ENCODE results near the gene NKX1-2.
"Not testable (repeated sequence)": the region's sequence is repeated elsewhere in the genome, so short reads cannot be mapped to it uniquely, and the experiment has no call there.

NKX1-2 gene

DNA sequence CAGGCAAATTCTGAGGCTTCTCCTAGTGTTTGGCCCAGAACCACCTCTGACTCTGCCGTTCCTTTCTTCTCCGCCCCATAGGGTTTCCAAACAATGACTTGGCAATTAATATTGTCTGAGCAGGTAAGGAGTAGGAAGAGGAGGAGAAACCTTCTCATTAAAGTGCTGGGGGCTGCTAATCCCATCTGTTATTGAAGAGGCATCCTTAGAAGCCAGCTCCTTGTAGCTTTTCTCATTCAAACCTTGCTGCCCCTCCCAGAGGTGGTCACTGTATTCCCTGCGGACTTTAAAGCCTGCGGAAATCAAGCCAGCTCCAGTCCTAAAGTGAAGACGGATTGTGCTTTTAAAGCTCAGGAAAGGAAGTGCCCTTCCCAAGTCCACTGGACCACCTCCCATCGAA, 1.4 kb upstream of the NKX1-2 start:
- TF ChIP-seq, protein P1, sequence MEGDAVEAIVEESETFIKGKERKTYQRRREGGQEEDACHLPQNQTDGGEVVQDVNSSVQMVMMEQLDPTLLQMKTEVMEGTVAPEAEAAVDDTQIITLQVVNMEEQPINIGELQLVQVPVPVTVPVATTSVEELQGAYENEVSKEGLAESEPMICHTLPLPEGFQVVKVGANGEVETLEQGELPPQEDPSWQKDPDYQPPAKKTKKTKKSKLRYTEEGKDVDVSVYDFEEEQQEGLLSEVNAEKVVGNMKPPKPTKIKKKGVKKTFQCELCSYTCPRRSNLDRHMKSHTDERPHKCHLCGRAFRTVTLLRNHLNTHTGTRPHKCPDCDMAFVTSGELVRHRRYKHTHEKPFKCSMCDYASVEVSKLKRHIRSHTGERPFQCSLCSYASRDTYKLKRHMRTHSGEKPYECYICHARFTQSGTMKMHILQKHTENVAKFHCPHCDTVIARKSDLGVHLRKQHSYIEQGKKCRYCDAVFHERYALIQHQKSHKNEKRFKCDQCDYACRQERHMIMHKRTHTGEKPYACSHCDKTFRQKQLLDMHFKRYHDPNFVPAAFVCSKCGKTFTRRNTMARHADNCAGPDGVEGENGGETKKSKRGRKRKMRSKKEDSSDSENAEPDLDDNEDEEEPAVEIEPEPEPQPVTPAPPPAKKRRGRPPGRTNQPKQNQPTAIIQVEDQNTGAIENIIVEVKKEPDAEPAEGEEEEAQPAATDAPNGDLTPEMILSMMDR (conservative IDR thresholded peaks at IDR 0.05; ENCODE audit: low read length): no peak
- no peak for DNase-seq (ENCODE audit: low read depth)
- no peak overlapping the region for H3K4me3 ChIP-seq (ENCODE audit: low read length)

- TF ChIP-seq, protein P1 (conservative IDR thresholded peaks at IDR 0.05; ENCODE audit: low read length): no peak
- DNase-seq (ENCODE audit: low read depth): no peak
- no peak overlapping the region for H3K4me3 ChIP-seq (ENCODE audit: low read length)
These were observed 885 bp upstream of the NKX1-2 start for GRCh38 chr10:124450783-124451057.

GRCh38 chr10:124449170-124450011, 444 bp downstream of the NKX1-2 start:
- no peak overlapping the region for H3K4me3 ChIP-seq (ENCODE audit: low read length)
- TF ChIP-seq, protein P1 (conservative IDR thresholded peaks at IDR 0.05; ENCODE audit: low read length): no peak
- no peak for DNase-seq (ENCODE audit: low read depth)

- no peak overlapping the region for H3K4me3 ChIP-seq (ENCODE audit: low read length)
- DNase-seq (ENCODE audit: low read depth): no peak
- TF ChIP-seq, protein P1 (conservative IDR thresholded peaks at IDR 0.05; ENCODE audit: low read length): no peak
These were observed 1.1 kb downstream of the NKX1-2 start for GRCh38 chr10:124448696-124449169.

- TF ChIP-seq, protein P1 (conservative IDR thresholded peaks at IDR 0.05; ENCODE audit: low read length): no peak
- H3K4me3 ChIP-seq (ENCODE audit: low read length): no peak overlapping the region
- DNase-seq (ENCODE audit: low read depth): no peak
These were observed 1.9 kb downstream of the NKX1-2 start for GRCh38 chr10:124447751-124448466.

GRCh38 chr10:124446830-124447750, 2.7 kb downstream of the NKX1-2 start:
- no peak overlapping the region for H3K4me3 ChIP-seq (ENCODE audit: low read length)

GRCh38 chr10:124441694-124442093, 8.1 kb downstream of the NKX1-2 start:
- H3K4me3 ChIP-seq (ENCODE audit: low read length); DNase-seq (ENCODE audit: low read depth): not testable (repeated sequence)

More at GRCh38 chr10:124446830-124447750, 2.7 kb downstream of the NKX1-2 start:
- TF ChIP-seq, protein P1 (conservative IDR thresholded peaks at IDR 0.05; ENCODE audit: low read length): no peak
- no peak for DNase-seq (ENCODE audit: low read depth)

Measured in AG10803 (cell line).